ENCODE results near the gene CTTNBP2NL.

CTTNBP2NL gene

DNA sequence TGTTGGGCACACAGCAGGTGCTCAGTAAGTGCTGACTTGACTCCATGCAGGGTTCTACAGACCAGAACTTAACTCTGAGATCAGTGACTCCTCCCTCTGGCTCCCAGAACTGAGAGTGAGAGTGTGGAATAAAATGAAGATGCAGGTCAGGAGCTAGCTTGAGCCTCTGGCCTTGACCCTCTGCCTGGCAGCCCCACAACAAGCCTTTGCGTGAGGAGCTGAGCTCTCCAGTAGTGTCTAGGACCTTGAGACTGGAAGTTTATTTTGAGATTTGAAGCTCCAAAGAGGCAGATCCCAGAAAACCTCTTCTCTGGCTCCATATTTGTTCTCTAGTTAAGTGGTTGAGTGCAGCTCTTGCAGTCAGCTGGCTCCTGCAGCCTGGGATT is 109.4 kb downstream of the CTTNBP2NL start:
- no peaks in the 10 kb centered on the region for H3K36me3 ChIP-seq (ENCODE audit: insufficient read depth)
- no peaks in the 10 kb centered on the region for H3K79me2 ChIP-seq (ENCODE audit: insufficient read depth, low read depth)
- H3K4me2 ChIP-seq = no peak overlapping the region
- H3K27me3 ChIP-seq (ENCODE audit: insufficient read depth, low read depth) = no peaks in the 10 kb centered on the region
- no peaks in the 10 kb centered on the region for H4K20me1 ChIP-seq (ENCODE audit: insufficient read depth)
- no peaks in the 10 kb centered on the region for H3K4me1 ChIP-seq (ENCODE audit: low read depth, poor library complexity, severe bottlenecking)
- H3K27ac ChIP-seq = no peak overlapping the region
- no peak overlapping the region for H3K9ac ChIP-seq
- TF ChIP-seq, protein P1, sequence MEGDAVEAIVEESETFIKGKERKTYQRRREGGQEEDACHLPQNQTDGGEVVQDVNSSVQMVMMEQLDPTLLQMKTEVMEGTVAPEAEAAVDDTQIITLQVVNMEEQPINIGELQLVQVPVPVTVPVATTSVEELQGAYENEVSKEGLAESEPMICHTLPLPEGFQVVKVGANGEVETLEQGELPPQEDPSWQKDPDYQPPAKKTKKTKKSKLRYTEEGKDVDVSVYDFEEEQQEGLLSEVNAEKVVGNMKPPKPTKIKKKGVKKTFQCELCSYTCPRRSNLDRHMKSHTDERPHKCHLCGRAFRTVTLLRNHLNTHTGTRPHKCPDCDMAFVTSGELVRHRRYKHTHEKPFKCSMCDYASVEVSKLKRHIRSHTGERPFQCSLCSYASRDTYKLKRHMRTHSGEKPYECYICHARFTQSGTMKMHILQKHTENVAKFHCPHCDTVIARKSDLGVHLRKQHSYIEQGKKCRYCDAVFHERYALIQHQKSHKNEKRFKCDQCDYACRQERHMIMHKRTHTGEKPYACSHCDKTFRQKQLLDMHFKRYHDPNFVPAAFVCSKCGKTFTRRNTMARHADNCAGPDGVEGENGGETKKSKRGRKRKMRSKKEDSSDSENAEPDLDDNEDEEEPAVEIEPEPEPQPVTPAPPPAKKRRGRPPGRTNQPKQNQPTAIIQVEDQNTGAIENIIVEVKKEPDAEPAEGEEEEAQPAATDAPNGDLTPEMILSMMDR (conservative IDR thresholded peaks at IDR 0.05; ENCODE audit: low read depth, low read length) = no peak
- H2AFZ ChIP-seq (ENCODE audit: low read depth) = no peak overlapping the region
- H3K4me3 ChIP-seq (IDR thresholded peaks at IDR 0.05; ENCODE audit: insufficient read depth, low read depth, low read length) = no peak overlapping the region

DNA sequence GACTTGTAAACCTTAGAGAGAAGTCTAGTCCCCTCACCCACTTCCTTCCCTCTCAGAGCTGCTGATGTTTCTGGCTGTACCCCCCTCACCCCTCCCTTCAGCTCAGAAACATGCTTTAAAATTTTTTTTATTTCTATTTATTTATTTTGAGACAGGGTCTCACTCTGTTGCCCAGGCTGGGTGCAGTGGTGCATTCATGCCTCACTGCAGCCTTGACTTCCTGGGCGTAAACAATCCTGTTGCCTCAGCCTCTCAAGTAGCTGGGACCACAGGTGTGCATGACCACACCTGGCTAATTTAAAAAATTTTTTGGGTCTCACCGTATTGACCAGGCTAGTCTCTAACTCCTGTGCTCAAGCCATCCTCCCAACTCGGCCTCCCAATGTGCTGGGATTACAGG is 109.9 kb downstream of the CTTNBP2NL start:
- Histone ChIP-seq H3K36me3 (ENCODE audit: insufficient read depth) (no peaks in the 10 kb centered on the region), H3K4me2 (no peak overlapping the region), H3K79me2 (ENCODE audit: insufficient read depth, low read depth) (no peaks in the 10 kb centered on the region), H3K27ac (no peak overlapping the region), H3K27me3 (ENCODE audit: insufficient read depth, low read depth) (no peaks in the 10 kb centered on the region), H3K4me1 (ENCODE audit: low read depth, poor library complexity, severe bottlenecking) (no peaks in the 10 kb centered on the region), H3K4me3 (IDR thresholded peaks at IDR 0.05; ENCODE audit: insufficient read depth, low read depth, low read length) (no peak overlapping the region), H4K20me1 (ENCODE audit: insufficient read depth) (no peaks in the 10 kb centered on the region), H3K9ac (no peak overlapping the region), H2AFZ (ENCODE audit: low read depth) (no peak overlapping the region)
- TF ChIP-seq, protein P1 (conservative IDR thresholded peaks at IDR 0.05; ENCODE audit: low read depth, low read length) = no peak

DNA sequence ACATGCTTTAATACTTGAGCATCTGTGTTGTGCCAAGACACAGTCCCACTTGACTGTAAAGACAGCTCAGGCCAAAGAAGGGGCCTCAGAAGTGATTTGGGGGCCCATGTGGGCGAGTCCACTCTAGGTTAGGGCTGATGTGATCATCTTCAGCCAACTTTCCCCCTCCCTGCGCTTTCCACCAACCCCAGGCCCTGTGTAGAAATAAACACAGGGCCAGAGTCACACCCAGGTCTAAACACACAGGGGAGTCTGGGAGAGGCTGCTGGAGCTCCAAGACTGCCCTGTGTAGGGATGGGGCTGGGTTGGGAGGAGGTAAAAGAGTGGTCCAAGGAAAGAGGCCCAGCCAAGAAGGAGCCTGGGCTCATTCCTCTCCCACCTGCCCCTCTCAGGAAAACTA is 110.3 kb downstream of the CTTNBP2NL start:
- TF ChIP-seq, protein P1 (conservative IDR thresholded peaks at IDR 0.05; ENCODE audit: low read depth, low read length) = no peak
- H2AFZ ChIP-seq (ENCODE audit: low read depth) = no peak overlapping the region
- no peak overlapping the region for H3K4me2 ChIP-seq
- no peak overlapping the region for H3K9ac ChIP-seq
- no peak overlapping the region for H3K4me3 ChIP-seq (IDR thresholded peaks at IDR 0.05; ENCODE audit: insufficient read depth, low read depth, low read length)
- no peaks in the 10 kb centered on the region for H3K36me3 ChIP-seq (ENCODE audit: insufficient read depth)
- H3K27me3 ChIP-seq (ENCODE audit: insufficient read depth, low read depth) = no peaks in the 10 kb centered on the region
- H3K79me2 ChIP-seq (ENCODE audit: insufficient read depth, low read depth) = no peaks in the 10 kb centered on the region
- H3K27ac ChIP-seq = no peak overlapping the region
- no peaks in the 10 kb centered on the region for H3K4me1 ChIP-seq (ENCODE audit: low read depth, poor library complexity, severe bottlenecking)
- H4K20me1 ChIP-seq (ENCODE audit: insufficient read depth) = no peaks in the 10 kb centered on the region

DNA sequence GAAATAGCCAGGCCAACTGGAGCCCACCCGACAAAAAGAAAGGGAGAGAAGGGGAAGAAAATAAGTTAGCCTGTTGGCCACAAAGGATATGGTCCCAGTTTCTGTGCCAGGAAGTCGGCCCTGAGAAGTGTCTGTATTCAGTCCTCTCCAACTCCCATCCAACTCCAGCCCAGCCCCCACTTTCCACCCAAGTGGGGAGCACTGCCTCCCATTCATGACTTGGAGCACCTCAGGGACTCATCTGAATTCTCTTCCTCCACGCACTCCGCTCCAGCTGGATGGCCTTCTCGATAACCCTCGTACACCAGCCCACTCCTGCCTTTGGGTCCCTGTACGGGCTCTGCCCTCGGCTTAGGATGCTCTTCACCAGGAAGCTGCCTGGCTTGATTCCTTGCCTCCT is 110.7 kb downstream of the CTTNBP2NL start:
- Histone ChIP-seq H3K36me3 (ENCODE audit: insufficient read depth) (no peaks in the 10 kb centered on the region), H3K27ac (no peak overlapping the region), H4K20me1 (ENCODE audit: insufficient read depth) (no peaks in the 10 kb centered on the region), H3K4me2 (no peak overlapping the region), H3K9ac (no peak overlapping the region), H2AFZ (ENCODE audit: low read depth) (no peak overlapping the region), H3K27me3 (ENCODE audit: insufficient read depth, low read depth) (no peaks in the 10 kb centered on the region), H3K4me3 (IDR thresholded peaks at IDR 0.05; ENCODE audit: insufficient read depth, low read depth, low read length) (no peak overlapping the region), H3K79me2 (ENCODE audit: insufficient read depth, low read depth) (no peaks in the 10 kb centered on the region), H3K4me1 (ENCODE audit: low read depth, poor library complexity, severe bottlenecking) (no peaks in the 10 kb centered on the region)
- TF ChIP-seq, protein P1 (conservative IDR thresholded peaks at IDR 0.05; ENCODE audit: low read depth, low read length) = no peak
